K562 (cell line): Measurements from ENCODE around the gene STEAP3. TPM values are rescaled to one million over a fixed set of nuclear protein-coding genes. Genes with fewer than 3 reads are reported as not detected.

Experiments used
- ATAC-seq: fragments of 200-7000 bp; cut with Tn5 transposase; 3 replicates; pipeline ENCODE4 v1.9.1; 2020; ENCODE audit warnings: moderate library complexity
- BruUV-seq: library from RNA; stranded (reverse); fragments of 400-500 nt; replicated peaks from 2 replicates; lab custom pipeline; 2021; lab: Mats Ljungman, UMichigan
- CTCF ChIA-PET: fragments of 300-600 bp; formaldehyde crosslinking; extraction: SDS; loops from one replicate; lab custom pipeline; 2021; ENCODE audit warnings: low intra/inter-chr PET ratio; lab: Yijun Ruan, JAX
- POLR2A ChIA-PET: fragments of 300-600, 350-650 bp; sonication (Branson Sonifier 250); formaldehyde crosslinking; extraction: SDS; loops from one replicate; lab custom pipeline; 2021; ENCODE audit warnings: antibody characterized with exemption, inconsistent platforms; lab: Yijun Ruan, JAX
- DNase-seq, 4 experiments: peaks; one replicate each; pipeline versions ENCODE4 v3.0.0 to v3.0.0-alpha.2; 2011 to 2018; ENCODE audit warnings: low spot score in 3 of 4, mixed read lengths in 3 of 4; ENCODE audit errors: extremely low read depth in 1 of 4
- FAIRE-seq: peaks from 2 replicates; lab custom pipeline; 2011; peaks lifted over from hg19 to GRCh38; lab: Jason Lieb, UNC
- H2AFZ ChIP-seq: 2 replicates; pipeline ENCODE4 v1.6.0; 2011; ENCODE audit warnings: low read depth, low read length, control low read depth, inconsistent platforms
- H3K27ac ChIP-seq: fragments of 200-600 bp; 3 replicates; pipeline ENCODE4 v1.8.0; 2011; ENCODE audit warnings: low read depth, mild to moderate bottlenecking, control low read depth, inconsistent platforms, low read length, moderate library complexity, mixed read lengths; ENCODE audit errors: extremely low read depth
- H3K27me3 ChIP-seq, 2 experiments: fragments of 300-600 bp in 1 of 2; 2 replicates in 1 of 2; 3 replicates in 1 of 2; pipeline versions ENCODE4 v1.6.0 to v1.8.0; 2011; ENCODE audit warnings: inconsistent platforms in 2 of 2, low read length in 2 of 2, mild to moderate bottlenecking in 1 of 2, mixed read lengths in 1 of 2, moderate library complexity in 1 of 2; ENCODE audit not compliant: control insufficient read depth in 2 of 2, insufficient read depth in 2 of 2
- H3K36me3 ChIP-seq: fragments of 300-600 bp; 3 replicates; pipeline ENCODE4 v1.8.0; 2011; ENCODE audit warnings: mild to moderate bottlenecking, low read length, inconsistent platforms; ENCODE audit not compliant: control insufficient read depth, insufficient read depth
- H3K4me1 ChIP-seq, 2 experiments: fragments of 200-600 bp in 1 of 2; replicated peaks in 1 of 2; 2 replicates in 1 of 2; 3 replicates in 1 of 2; pipeline versions ENCODE4 v1.5.1 to v1.8.0; 2011; ENCODE audit warnings: inconsistent platforms in 2 of 2, low read length in 2 of 2, mild to moderate bottlenecking in 1 of 2, mixed read lengths in 1 of 2, moderate library complexity in 1 of 2; ENCODE audit not compliant: control insufficient read depth in 2 of 2, insufficient read depth in 2 of 2
- H3K4me2 ChIP-seq: 2 replicates; pipeline ENCODE4 v1.6.1; 2011; ENCODE audit warnings: low read length, control low read depth, inconsistent platforms, mixed read lengths; ENCODE audit not compliant: insufficient read depth
- H3K4me3 ChIP-seq: fragments of 200-600 bp; sonication (generic), shearing (Covaris generic); 2 replicates; pipeline ENCODE4 v1.5.1; 2016; ENCODE audit warnings: control low read depth, inconsistent platforms
- H3K79me2 ChIP-seq: fragments of 200-600 bp; 3 replicates; pipeline ENCODE4 v1.8.0; 2011; ENCODE audit warnings: low read length, inconsistent platforms; ENCODE audit not compliant: control insufficient read depth, insufficient read depth
- H3K9ac ChIP-seq, 2 experiments: 2 replicates each; pipeline versions ENCODE4 v1.6.0 to v1.6.1; 2011; ENCODE audit warnings: low read depth in 2 of 2, low read length in 2 of 2, control low read depth in 1 of 2, inconsistent platforms in 1 of 2, mild to moderate bottlenecking in 1 of 2, mixed read lengths in 1 of 2; ENCODE audit not compliant: insufficient read depth in 1 of 2
- H3K9me1 ChIP-seq: one replicate; pipeline ENCODE4 v1.6.0; 2011; ENCODE audit warnings: inconsistent platforms, mild to moderate bottlenecking, low read length, moderate library complexity; ENCODE audit not compliant: control insufficient read depth, insufficient read depth
- H3K9me3 ChIP-seq: replicated peaks from 2 replicates; pipeline ENCODE4 v1.5.1; 2011; ENCODE audit warnings: low read depth, low read length, inconsistent platforms; ENCODE audit not compliant: control insufficient read depth, insufficient read depth
- H4K20me1 ChIP-seq: replicated peaks from 2 replicates; pipeline ENCODE4 v1.6.1; 2011; ENCODE audit warnings: low read length, inconsistent platforms, mixed read lengths; ENCODE audit not compliant: control insufficient read depth, insufficient read depth
- BACH1 ChIP-seq: fragments of 200-800 bp; sonication (Bioruptor generic); IDR thresholded peaks from 2 replicates; pipeline ENCODE4 v1.6.1; 2016; ENCODE audit warnings: missing genetic modification characterization, missing compliant biosample characterization
- CEBPB ChIP-seq: fragments of 450-650 bp; IDR thresholded peaks from 2 replicates; pipeline ENCODE4 v1.6.1; 2016; ENCODE audit warnings: missing genetic modification characterization, missing compliant biosample characterization
- COPS2 ChIP-seq: fragments of 450-650 bp; conservative IDR thresholded peaks from 2 replicates; pipeline ENCODE4 v1.6.1; 2016; ENCODE audit warnings: mild to moderate bottlenecking, moderate library complexity
- EP400 ChIP-seq: fragments of 450-650 bp; IDR thresholded peaks from 2 replicates; pipeline ENCODE4 v1.6.1; 2017; ENCODE audit warnings: antibody characterized with exemption, mild to moderate bottlenecking, moderate library complexity
- HDAC6 ChIP-seq: IDR thresholded peaks from 2 replicates; pipeline ENCODE4 v1.6.1; 2012; ENCODE audit warnings: low read depth, mild to moderate bottlenecking, control low read depth, inconsistent platforms, low read length, moderate library complexity
- HOXB6 ChIP-seq: fragments of 250-450 bp; sonication (Bioruptor Pico); IDR thresholded peaks from 2 replicates; pipeline ENCODE4 v1.5.1; 2022; ENCODE audit warnings: mild to moderate bottlenecking, borderline replicate concordance
- JUN ChIP-seq, 2 experiments: sonication (generic) in 1 of 2; formaldehyde crosslinking in 1 of 2; IDR thresholded peaks; 2 replicates each; pipeline versions ENCODE4 v1.6.1 to v1.8.0; 2012 to 2022; ENCODE audit warnings: borderline replicate concordance in 2 of 2, mild to moderate bottlenecking in 2 of 2, improper control_type of control experiment in 1 of 2, low read depth in 1 of 2, low read length in 1 of 2, missing genetic modification reagents in 1 of 2
- NELFE ChIP-seq: IDR thresholded peaks from 2 replicates; pipeline ENCODE4 v1.6.1; 2011; ENCODE audit warnings: mild to moderate bottlenecking; ENCODE audit not compliant: insufficient read depth, insufficient read length
- PTRF ChIP-seq: fragments of 450-650 bp; IDR thresholded peaks from 2 replicates; pipeline ENCODE4 v1.6.1; 2016; ENCODE audit warnings: mild to moderate bottlenecking, missing genetic modification characterization, missing compliant biosample characterization
- ZNF124 ChIP-seq: sonication (generic); formaldehyde crosslinking; IDR thresholded peaks from 2 replicates; pipeline ENCODE4 v1.8.1; 2022; ENCODE audit warnings: missing genetic modification reagents
- ZNF165 ChIP-seq: fragments of 250-450 bp; sonication (Bioruptor Pico); IDR thresholded peaks from 2 replicates; pipeline ENCODE4 v1.4.0; 2020; ENCODE audit warnings: borderline replicate concordance
- ZNF24 ChIP-seq: fragments of 450-650 bp; IDR thresholded peaks from 2 replicates; pipeline ENCODE4 v1.6.1; 2016
- ZNF431 ChIP-seq: sonication (generic); formaldehyde crosslinking; IDR thresholded peaks from 2 replicates; pipeline ENCODE4 v1.8.0; 2022; ENCODE audit warnings: mild to moderate bottlenecking, missing genetic modification reagents
- ZNF76 ChIP-seq: fragments of 250-450 bp; sonication (Bioruptor Pico); IDR thresholded peaks from 2 replicates; pipeline ENCODE4 v1.4.0; 2020; ENCODE audit warnings: mild to moderate bottlenecking, moderate library complexity, borderline replicate concordance
- ZSCAN29 ChIP-seq: fragments of 450-650 bp; IDR thresholded peaks from 2 replicates; pipeline ENCODE4 v1.6.1; 2017
- WGBS: fragments of 100-300 bp; shearing (Covaris generic); methylation state at CpG from one replicate; pipeline ENCODE4 v1.1.6; 2016; ENCODE audit warnings: low coverage, mixed read lengths; ENCODE audit not compliant: insufficient coverage; ENCODE audit errors: missing lambda C conversion rate; 5-methylcytosine and 5-hydroxymethylcytosine counted together
- in situ Hi-C: fragments of 300-500 bp; cut with MboI; formaldehyde crosslinking; loops from 4 replicates; pipeline ENCODE4 v1.15.0; 2018; ENCODE audit warnings: inconsistent platforms, mixed read lengths
- intact Hi-C: fragments of 100-400 bp; cut with micrococcal nuclease; formaldehyde crosslinking; loops from 2 replicates; pipeline ENCODE4 v1.14.2; 2022
- polyA plus RNA-seq, 8 experiments: library from polyadenylated mRNA; depleted of rRNA in 4 of 8; stranded (reverse) in 5 of 8; unstranded in 3 of 8; fragments of >200 nt; fragmentation: Nextera tagmentation in 2 of 8; fragmentation: Illumina TruSeq in 1 of 8; extraction: Ambion mirVana in 2 of 8; extraction: Trizol in 1 of 8; gene quantifications; 2 replicates each; pipeline versions ENCODE4 v1.2.1 to v1.2.3, GENCODE V29; 2011 to 2014; ENCODE audit warnings: inconsistent platforms in 1 of 8, missing spikeins in 1 of 8
- total RNA-seq, 7 experiments: library from RNA; depleted of rRNA in 6 of 7; stranded (reverse); fragments of >200 nt in 6 of 7; fragmentation: Illumina TruSeq in 2 of 7; extraction: Trizol in 2 of 7; gene quantifications; 2 replicates each; pipeline versions ENCODE4 v1.2.1 to v1.2.3, GENCODE V29; 2011 to 2021; ENCODE audit warnings: low replicate concordance in 1 of 7
- TF ChIP-seq, protein P1 (sequence below): fragments of 450-650 bp; IDR thresholded peaks from 2 replicates; pipeline ENCODE4 v1.6.1; 2014; ENCODE audit warnings: low read depth, mild to moderate bottlenecking, moderate library complexity, borderline replicate concordance
- TF ChIP-seq, protein P2 (sequence below): fragments of 250-450 bp; sonication (Bioruptor Pico); IDR thresholded peaks from 2 replicates; pipeline ENCODE4 v1.4.0; 2020; ENCODE audit warnings: mild to moderate bottlenecking

The STEAP3 gene
- total and polyA plus RNA-seq, 9 of the 15 experiments (the other 6 are each of a cell fraction or from before 2014, with no cell fraction given) = 1.8 to 31.6 (median 9.0) TPM

DNA sequence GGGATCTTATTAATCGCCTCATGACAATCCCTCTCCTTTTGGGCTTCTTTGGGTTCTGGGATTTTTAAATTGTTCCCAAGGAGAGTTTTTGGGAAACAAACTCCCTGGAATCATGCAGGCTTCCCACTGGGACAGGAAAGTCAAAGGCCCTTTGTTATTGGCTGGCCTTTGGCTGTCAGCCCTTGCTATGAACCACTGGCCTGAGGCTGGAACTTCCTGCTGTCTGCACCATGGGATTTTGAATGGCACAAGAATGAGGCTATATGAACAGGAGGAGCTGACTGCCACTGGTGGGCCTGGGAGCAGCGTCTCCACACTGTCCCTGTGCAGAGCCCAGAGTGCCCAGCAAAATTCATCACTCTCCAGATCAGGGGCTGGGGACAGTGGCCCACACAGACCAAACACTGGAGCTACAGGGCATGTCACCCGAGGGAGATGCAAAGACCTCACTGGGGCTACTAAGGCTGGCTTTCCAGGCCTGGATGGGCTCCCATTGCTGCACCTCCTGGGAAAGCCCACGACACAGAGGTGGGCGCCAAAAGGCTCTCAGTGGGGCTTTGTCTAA lies 35.7 kb downstream of the STEAP3 start:
- ATAC-seq = no peak
- H3K4me2 ChIP-seq = no peak overlapping the region
- no peak for DNase-seq
- no peak overlapping the region for H3K4me3 ChIP-seq
- ChIA-PET POLR2A (interaction anchor here (0.5 to 1.0 kb wide), 4 partner anchors 12 to 247 kb away, joined by 3 read pairs; no protein-coding TSS in a partner anchor), CTCF (no interaction called here)
- H3K79me2 ChIP-seq = no peaks in the 10 kb centered on the region
- no peak overlapping the region for H3K9ac ChIP-seq
- no peak overlapping the region for H3K27ac ChIP-seq
- WGBS = 90% methylated on average over 5 of the region's 5 CpGs
- FAIRE-seq = no peak
- in situ Hi-C loops (no loop called here), intact Hi-C loops (no loop called here)
- peaks cover 0 to 7% of the 10 kb centered on the region in 2 experiments; a peak in 2 of 5 replicates for H3K4me1 ChIP-seq
- H3K36me3 ChIP-seq = peaks cover 57% of the 10 kb centered on the region; the same call in 2 of the 3 replicates
- no peak for TF ChIP-seq BACH1 (tag)
- no peak for TF ChIP-seq ZNF165 (CRISPR knock-in tag)
- TF ChIP-seq JUN (IDR thresholded peaks at IDR 0.05; ENCODE audit: borderline replicate concordance, low read depth, low read length) = no peak
- TF ChIP-seq JUN (CRISPR knock-in tag; IDR thresholded peaks at IDR 0.05; ENCODE audit: borderline replicate concordance) = no peak
- no peak for TF ChIP-seq ZNF431 (CRISPR knock-in tag)
- TF ChIP-seq, protein P1, sequence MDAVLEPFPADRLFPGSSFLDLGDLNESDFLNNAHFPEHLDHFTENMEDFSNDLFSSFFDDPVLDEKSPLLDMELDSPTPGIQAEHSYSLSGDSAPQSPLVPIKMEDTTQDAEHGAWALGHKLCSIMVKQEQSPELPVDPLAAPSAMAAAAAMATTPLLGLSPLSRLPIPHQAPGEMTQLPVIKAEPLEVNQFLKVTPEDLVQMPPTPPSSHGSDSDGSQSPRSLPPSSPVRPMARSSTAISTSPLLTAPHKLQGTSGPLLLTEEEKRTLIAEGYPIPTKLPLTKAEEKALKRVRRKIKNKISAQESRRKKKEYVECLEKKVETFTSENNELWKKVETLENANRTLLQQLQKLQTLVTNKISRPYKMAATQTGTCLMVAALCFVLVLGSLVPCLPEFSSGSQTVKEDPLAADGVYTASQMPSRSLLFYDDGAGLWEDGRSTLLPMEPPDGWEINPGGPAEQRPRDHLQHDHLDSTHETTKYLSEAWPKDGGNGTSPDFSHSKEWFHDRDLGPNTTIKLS = no peak
- no peak for TF ChIP-seq ZNF76
- TF ChIP-seq NELFE = no peak
- no peak for TF ChIP-seq HOXB6 (CRISPR knock-in tag)
- no peak for TF ChIP-seq COPS2
- TF ChIP-seq ZSCAN29 = no peak
- TF ChIP-seq ZNF124 (CRISPR knock-in tag) = no peak
- TF ChIP-seq HDAC6 = no peak
- TF ChIP-seq CEBPB = no peak
- TF ChIP-seq, protein P2, sequence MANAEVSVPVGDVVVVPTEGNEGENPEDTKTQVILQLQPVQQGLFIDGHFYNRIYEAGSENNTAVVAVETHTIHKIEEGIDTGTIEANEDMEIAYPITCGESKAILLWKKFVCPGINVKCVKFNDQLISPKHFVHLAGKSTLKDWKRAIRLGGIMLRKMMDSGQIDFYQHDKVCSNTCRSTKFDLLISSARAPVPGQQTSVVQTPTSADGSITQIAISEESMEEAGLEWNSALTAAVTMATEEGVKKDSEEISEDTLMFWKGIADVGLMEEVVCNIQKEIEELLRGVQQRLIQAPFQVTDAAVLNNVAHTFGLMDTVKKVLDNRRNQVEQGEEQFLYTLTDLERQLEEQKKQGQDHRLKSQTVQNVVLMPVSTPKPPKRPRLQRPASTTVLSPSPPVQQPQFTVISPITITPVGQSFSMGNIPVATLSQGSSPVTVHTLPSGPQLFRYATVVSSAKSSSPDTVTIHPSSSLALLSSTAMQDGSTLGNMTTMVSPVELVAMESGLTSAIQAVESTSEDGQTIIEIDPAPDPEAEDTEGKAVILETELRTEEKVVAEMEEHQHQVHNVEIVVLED (CRISPR knock-in tag) = no peak
- TF ChIP-seq ZNF24 = no peak
- no peak for TF ChIP-seq EP400
- TF ChIP-seq PTRF (tag) = no peak
- BruUV-seq = no TSS peak
- H3K9me1 ChIP-seq = no peaks in the 10 kb centered on the region
- no peaks in the 10 kb centered on the region for H4K20me1 ChIP-seq
- H3K27me3 ChIP-seq = no peaks in the 10 kb centered on the region
- no peaks in the 10 kb centered on the region for H3K9me3 ChIP-seq
- H2AFZ ChIP-seq = no peak overlapping the region
